K562 treated with DMSO at 1 percent for 24 hours (cell line): ENCODE results near the gene MMP17. TPM values are rescaled to one million over a fixed set of nuclear protein-coding genes. Genes with fewer than 3 reads are reported as not detected.

Source experiments
- total RNA-seq: library from RNA; unstranded; fragments of 300-600 nt; gene quantifications from 2 replicates; pipeline ENCODE4 v1.2.3, GENCODE V29; 2022; ENCODE audit warnings: low read depth; ENCODE audit not compliant: insufficient read depth

The MMP17 gene
- total RNA-seq = 8.7 and 10.6 TPM in 2 replicates

DNA sequence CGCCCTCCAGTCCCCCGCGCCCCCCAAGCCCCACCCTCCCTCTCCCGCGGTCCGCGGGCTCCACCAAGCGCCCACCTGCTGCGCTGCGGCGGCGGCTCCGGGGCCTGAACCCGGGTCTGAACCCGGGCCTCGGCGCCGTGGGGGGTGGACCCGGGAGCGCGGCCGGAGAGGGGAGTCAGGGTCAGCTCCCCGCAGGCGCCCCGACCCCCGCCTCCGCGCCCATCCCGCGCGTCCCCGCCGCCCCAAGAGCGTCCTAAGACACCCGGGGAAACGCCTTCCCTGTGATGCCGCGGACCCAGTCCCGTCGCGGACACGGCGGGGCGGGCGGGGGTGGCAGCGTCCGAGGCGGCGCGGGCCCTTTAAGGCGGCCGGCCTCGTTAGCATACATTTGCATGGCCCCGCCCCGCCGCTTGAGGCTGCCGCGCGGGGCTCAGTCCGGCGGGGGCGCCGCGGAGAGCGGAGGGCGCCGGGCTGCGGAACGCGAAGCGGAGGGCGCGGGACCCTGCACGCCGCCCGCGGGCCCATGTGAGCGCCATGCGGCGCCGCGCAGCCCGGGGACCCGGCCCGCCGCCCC lies at the start of gene MMP17:
Gene MMP17 (plus strand): TSS at position 433 of the 574 bp plus-strand sequence. CDS start 102 bp downstream, at position 535.

DNA sequence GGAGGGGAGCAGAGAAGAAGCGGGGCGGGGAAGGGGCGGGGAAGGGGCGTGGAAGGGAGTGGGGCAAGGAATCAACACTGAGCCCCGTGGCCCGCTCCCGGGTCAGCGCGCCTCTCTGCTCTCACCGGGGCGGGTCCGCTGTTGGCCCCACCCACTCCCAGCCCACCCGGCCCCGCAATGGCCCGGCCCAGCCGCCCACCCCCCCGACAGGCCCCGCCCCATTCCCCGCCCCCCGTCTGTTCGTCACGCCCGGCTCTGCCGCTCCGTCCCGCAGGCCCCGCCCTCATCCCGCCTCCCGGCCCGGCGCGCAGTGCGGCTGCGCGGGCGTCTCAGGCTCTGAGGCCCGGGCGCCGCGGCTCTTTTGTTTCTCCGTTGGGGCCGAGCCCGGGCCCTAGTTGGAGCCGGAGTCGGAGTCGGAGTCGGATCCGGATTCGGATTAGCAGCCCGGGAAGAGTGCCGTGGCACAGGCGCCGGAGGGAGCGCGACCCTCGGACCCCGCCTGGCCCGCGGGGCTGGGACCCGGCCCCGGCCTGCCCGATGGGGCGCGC lies 66.2 kb downstream of the MMP17 start, which contains the start of gene ULK1:
Gene ULK1 (plus strand): TSS at position 310 of the 548 bp plus-strand sequence. CDS start 380 bp downstream, outside the sequence.

Other genes with a start within 250 kb of the MMP17 start
- 30.8 and 34.1 TPM in 2 replicates for gene SFSWAP, start 117.3 kb upstream of the MMP17 start, total RNA-seq
- 58.3 and 59.0 TPM in 2 replicates for gene ULK1, start 66.2 kb downstream of the MMP17 start, total RNA-seq
- gene PUS1, start 100.9 kb downstream of the MMP17 start, total RNA-seq = 27.0 and 29.7 TPM in 2 replicates
- 37.1 and 39.7 TPM in 2 replicates for gene EP400, start 121.5 kb downstream of the MMP17 start, total RNA-seq